Measurements from ENCODE around the gene ADIPOQ. TPM values are rescaled to one million over a fixed set of nuclear protein-coding genes. Genes with fewer than 3 reads are reported as not detected.

The ADIPOQ gene
- total RNA-seq, 1 experiment from 2014 or later = not detected

DNA sequence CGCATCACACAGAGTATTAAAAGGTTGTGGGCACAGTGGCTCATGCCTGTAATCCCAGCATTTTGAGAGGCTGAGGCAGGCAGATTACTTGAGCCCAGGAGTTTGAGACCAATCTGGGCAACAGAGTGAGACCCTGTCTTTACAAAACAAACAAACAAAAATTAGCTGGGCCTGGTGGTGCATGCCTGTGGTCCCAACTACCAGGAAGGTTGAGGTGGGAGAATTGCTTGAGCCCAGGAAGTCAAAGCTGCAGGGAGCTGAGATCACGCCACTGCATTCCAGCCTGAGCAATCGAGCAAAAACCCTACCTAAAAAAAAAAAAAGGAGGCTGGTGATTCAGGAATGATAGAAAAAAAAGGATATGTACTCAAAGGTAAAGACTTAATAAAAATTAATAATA, 59.6 kb downstream of the ADIPOQ start:
- H3K4me1 ChIP-seq (ENCODE audit: insufficient read depth, low read length) = no peaks in the 10 kb centered on the region; the same call in 1 of the 2 replicates
- H2BK20ac ChIP-seq (ENCODE audit: low read depth, low read length, poor library complexity, severe bottlenecking) = no peak overlapping the region
- H4K91ac ChIP-seq (ENCODE audit: insufficient read length, low read depth, low read length) = no peak overlapping the region
- Mint-ChIP-seq H3K4me1 (peaks cover 33 to 36% of the 10 kb centered on the region in 2 experiments), H3K4me3 (no peak overlapping the region), H3K27me3 (ENCODE audit: low read depth) (no peaks in the 10 kb centered on the region; the same call in 1 of the 2 replicates), H3K9me3 (peaks cover 19 to 21% of the 10 kb centered on the region in 2 experiments), H3K36me3 (ENCODE audit: insufficient read depth in 1 of 3, low read depth in 3 of 3) (peaks cover 5 to 28% (median 12%) of the 10 kb centered on the region in 3 experiments; a peak in 5 of 7 replicates), H3K27ac (no peak overlapping the region)
- H2BK5ac ChIP-seq (ENCODE audit: insufficient read length, low read length) = no peak overlapping the region
- H3K27me3 ChIP-seq (ENCODE audit: insufficient read depth, low read length) = no peaks in the 10 kb centered on the region
- H3K14ac ChIP-seq (ENCODE audit: insufficient read depth, low read length) = no peak overlapping the region
- no peaks in the 10 kb centered on the region for H4K20me1 ChIP-seq (ENCODE audit: control insufficient read depth, insufficient read depth, insufficient read length)
- H3K56ac ChIP-seq (ENCODE audit: insufficient read length, low read depth, low read length) = no peak overlapping the region
- no peak overlapping the region for H2BK120ac ChIP-seq (ENCODE audit: low read depth, low read length, poor library complexity, severe bottlenecking)
- no peak overlapping the region for H4K8ac ChIP-seq (replicated peaks; ENCODE audit: insufficient read length, low read depth, low read length)
- no peaks in the 10 kb centered on the region for H3K79me2 ChIP-seq (ENCODE audit: insufficient read depth, low read length)
- no peak overlapping the region for H3K4me2 ChIP-seq (ENCODE audit: insufficient read depth, insufficient read length, low read length)
- H3K23ac ChIP-seq (ENCODE audit: insufficient read length, low read depth, low read length) = no peak overlapping the region
- WGBS (ENCODE audit: extremely low coverage, insufficient read length, low lambda C conversion rate) = no CpG with 5 or more reads among the region's 3 CpGs
- no peak overlapping the region for H4K5ac ChIP-seq (ENCODE audit: insufficient read length, low read depth, low read length)
- no peak overlapping the region for H3K4ac ChIP-seq (ENCODE audit: low read depth, low read length)
- H2AK5ac ChIP-seq (ENCODE audit: insufficient read length, low read length) = no peak overlapping the region
- no peak overlapping the region for H2BK15ac ChIP-seq (ENCODE audit: low read depth, low read length)
- H2BK12ac ChIP-seq (ENCODE audit: insufficient read length, low read depth, low read length) = no peak overlapping the region
- TF ChIP-seq, protein P1, sequence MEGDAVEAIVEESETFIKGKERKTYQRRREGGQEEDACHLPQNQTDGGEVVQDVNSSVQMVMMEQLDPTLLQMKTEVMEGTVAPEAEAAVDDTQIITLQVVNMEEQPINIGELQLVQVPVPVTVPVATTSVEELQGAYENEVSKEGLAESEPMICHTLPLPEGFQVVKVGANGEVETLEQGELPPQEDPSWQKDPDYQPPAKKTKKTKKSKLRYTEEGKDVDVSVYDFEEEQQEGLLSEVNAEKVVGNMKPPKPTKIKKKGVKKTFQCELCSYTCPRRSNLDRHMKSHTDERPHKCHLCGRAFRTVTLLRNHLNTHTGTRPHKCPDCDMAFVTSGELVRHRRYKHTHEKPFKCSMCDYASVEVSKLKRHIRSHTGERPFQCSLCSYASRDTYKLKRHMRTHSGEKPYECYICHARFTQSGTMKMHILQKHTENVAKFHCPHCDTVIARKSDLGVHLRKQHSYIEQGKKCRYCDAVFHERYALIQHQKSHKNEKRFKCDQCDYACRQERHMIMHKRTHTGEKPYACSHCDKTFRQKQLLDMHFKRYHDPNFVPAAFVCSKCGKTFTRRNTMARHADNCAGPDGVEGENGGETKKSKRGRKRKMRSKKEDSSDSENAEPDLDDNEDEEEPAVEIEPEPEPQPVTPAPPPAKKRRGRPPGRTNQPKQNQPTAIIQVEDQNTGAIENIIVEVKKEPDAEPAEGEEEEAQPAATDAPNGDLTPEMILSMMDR (conservative IDR thresholded peaks at IDR 0.05) = no peak
- no peak overlapping the region for H3K27ac ChIP-seq (ENCODE audit: insufficient read length, low read depth, low read length)
- H2AFZ ChIP-seq (ENCODE audit: low read length) = no peak overlapping the region
- no peak overlapping the region for H3K18ac ChIP-seq (ENCODE audit: insufficient read length, low read depth, low read length)
- H3K9me3 ChIP-seq (ENCODE audit: control insufficient read depth, low read depth, low read length) = no peaks in the 10 kb centered on the region
- no peak for DNase-seq
- H3T11ph ChIP-seq (ENCODE audit: low read length) = no peak overlapping the region
- no peaks in the 10 kb centered on the region for H3K79me1 ChIP-seq (ENCODE audit: insufficient read depth, low read depth, low read length, poor library complexity, severe bottlenecking)
- H3K9ac ChIP-seq (ENCODE audit: extremely low read depth, insufficient read length, low read length) = no peak overlapping the region
- no peaks in the 10 kb centered on the region for H3K23me2 ChIP-seq (ENCODE audit: insufficient read length, low read depth, low read length, poor library complexity, severe bottlenecking)

Measured in H9 (cell line).